Endothelial cell of umbilical vein (primary cell): Measurements from ENCODE around the gene PLEKHO1.
A peak's percentile ranks its signal among the peaks of the same experiment; 100 is the strongest.

Experiments
- CTCF ChIP-seq, 2 donors: IDR thresholded peaks; 1 replicate in 1 of 2; 2 replicates in 1 of 2; pipeline ENCODE4 v1.5.1; 2011; ENCODE audit warnings: low read length in 2 of 2, mild to moderate bottlenecking in 2 of 2, moderate library complexity in 2 of 2, control low read depth in 1 of 2, inconsistent platforms in 1 of 2, low read depth in 1 of 2; ENCODE audit not compliant: insufficient read depth in 1 of 2; ENCODE audit errors: extremely low read depth in 1 of 2
- EZH2 ChIP-seq: IDR thresholded peaks from 2 replicates; pipeline ENCODE4 v1.6.1; 2012; ENCODE audit warnings: borderline replicate concordance, low read depth, mild to moderate bottlenecking, moderate library complexity, low read length, inconsistent platforms; ENCODE audit not compliant: severe bottlenecking
- FOS ChIP-seq: IDR thresholded peaks from 2 replicates; pipeline ENCODE4 v1.6.1; 2011; ENCODE audit warnings: mild to moderate bottlenecking, low read length, moderate library complexity, borderline replicate concordance; ENCODE audit not compliant: insufficient read depth
- JUN ChIP-seq: IDR thresholded peaks from 2 replicates; pipeline ENCODE4 v1.6.1; 2011; ENCODE audit warnings: borderline replicate concordance, low read depth; ENCODE audit not compliant: insufficient read length, insufficient read depth
- MAX ChIP-seq: IDR thresholded peaks from 2 replicates; pipeline ENCODE4 v1.6.1; 2011; ENCODE audit not compliant: insufficient read depth, insufficient read length
- MYC ChIP-seq: IDR thresholded peaks from one replicate; pipeline ENCODE4 v1.6.1; 2011; ENCODE audit warnings: mild to moderate bottlenecking, low read depth, low read length
- POLR2A ChIP-seq: IDR thresholded peaks from 2 replicates; pipeline ENCODE4 v1.6.1; 2012; ENCODE audit warnings: low read depth, mild to moderate bottlenecking, control low read depth, low read length
- POLR2AphosphoS5 ChIP-seq: IDR thresholded peaks from 2 replicates; pipeline ENCODE4 v1.6.1; 2012; ENCODE audit warnings: low read depth, mild to moderate bottlenecking, control low read depth, low read length, moderate library complexity; ENCODE audit not compliant: insufficient read depth

GRCh38 chr1:150161747-150162581, 12.2 kb downstream of the PLEKHO1 start:
- TF ChIP-seq EZH2 (no peak), CTCF (IDR thresholded peaks at IDR 0.05; ENCODE audit: extremely low read depth in 1 of 2, insufficient read depth in 1 of 2, low read depth in 1 of 2, low read length in 2 of 2) (peak in 1 of 2 donors; percentile 3), POLR2A (peak; percentile 37), MAX (no peak), MYC (no peak), POLR2AphosphoS5 (no peak), JUN (no peak), FOS (no peak)
